WERI-Rb-1 (cell line): ENCODE measurements around the gene SLC7A10.

Experiments used
- DNase-seq: peaks from one replicate; pipeline ENCODE4 v3.0.0-alpha.2; 2020
- H3K27ac ChIP-seq: fragments of 250-450 bp; sonication (Bioruptor Pico); 2 replicates; pipeline ENCODE4 v1.5.1; 2020; ENCODE audit warnings: mild to moderate bottlenecking, moderate library complexity
- H3K27me3 ChIP-seq: fragments of 250-450 bp; sonication (Bioruptor Pico); 2 replicates; pipeline ENCODE4 v1.5.1; 2021; ENCODE audit warnings: mild to moderate bottlenecking, low read depth, moderate library complexity; ENCODE audit not compliant: insufficient read depth, severe bottlenecking
- H3K36me3 ChIP-seq: fragments of 250-450 bp; sonication (Bioruptor Pico); 2 replicates; pipeline ENCODE4 v1.5.1; 2020; ENCODE audit warnings: mild to moderate bottlenecking, moderate library complexity
- H3K4me3 ChIP-seq: 2 replicates; pipeline ENCODE4 v1.5.1; 2011; ENCODE audit warnings: low read depth, mild to moderate bottlenecking, control low read depth, low read length
- H3K9me3 ChIP-seq: fragments of 250-450 bp; sonication (Bioruptor Pico); 2 replicates; pipeline ENCODE4 v1.5.1; 2021; ENCODE audit warnings: mild to moderate bottlenecking, moderate library complexity; ENCODE audit not compliant: severe bottlenecking
- CTCF ChIP-seq: IDR thresholded peaks from 2 replicates; pipeline ENCODE4 v1.5.1; 2011; ENCODE audit warnings: low read depth, mild to moderate bottlenecking, control low read depth, inconsistent platforms, low read length

Gene SLC7A10

GRCh38 chr19:33248954-33249613 is 23.4 kb upstream of the SLC7A10 start:
- Histone ChIP-seq H3K9me3 (peaks cover 8% of the 10 kb centered on the region), H3K4me3 (no peak overlapping the region), H3K36me3 (no peaks in the 10 kb centered on the region), H3K27ac (no peak overlapping the region), H3K27me3 (no peaks in the 10 kb centered on the region)
- DNase-seq: no peak
- no peak for TF ChIP-seq CTCF

GRCh38 chr19:33248553-33248953 is 22.9 kb upstream of the SLC7A10 start:
- Histone ChIP-seq H3K4me3 (no peak overlapping the region), H3K36me3 (no peaks in the 10 kb centered on the region), H3K27me3 (no peaks in the 10 kb centered on the region), H3K27ac (no peak overlapping the region), H3K9me3 (peaks cover 8% of the 10 kb centered on the region)
- no peak for DNase-seq
- TF ChIP-seq CTCF: no peak

GRCh38 chr19:33248104-33248503 is 22.5 kb upstream of the SLC7A10 start:
- H3K4me3 ChIP-seq: no peak overlapping the region
- no peak for DNase-seq
- H3K27me3 ChIP-seq: no peaks in the 10 kb centered on the region
- no peak for TF ChIP-seq CTCF
- no peak overlapping the region for H3K27ac ChIP-seq
- H3K9me3 ChIP-seq: peaks cover 8% of the 10 kb centered on the region
- no peaks in the 10 kb centered on the region for H3K36me3 ChIP-seq

GRCh38 chr19:33247441-33247819 is 21.8 kb upstream of the SLC7A10 start:
- Histone ChIP-seq H3K27me3 (no peaks in the 10 kb centered on the region), H3K4me3 (no peak overlapping the region), H3K9me3 (peaks cover 8% of the 10 kb centered on the region), H3K27ac (no peak overlapping the region), H3K36me3 (no peaks in the 10 kb centered on the region)
- no peak for DNase-seq
- TF ChIP-seq CTCF: no peak

- Histone ChIP-seq H3K27ac (no peak overlapping the region), H3K4me3 (no peak overlapping the region), H3K27me3 (no peaks in the 10 kb centered on the region), H3K36me3 (no peaks in the 10 kb centered on the region), H3K9me3 (peaks cover 8% of the 10 kb centered on the region)
- no peak for TF ChIP-seq CTCF
- DNase-seq: no peak
Measured at GRCh38 chr19:33246709-33247440, 21.2 kb upstream of the SLC7A10 start.
